HepG2 (cell line): Measurements from ENCODE around the gene GMPR. TPM values are rescaled to one million over a fixed set of nuclear protein-coding genes. Genes with fewer than 3 reads are reported as not detected.
A peak's percentile ranks its signal among the peaks of the same experiment; 100 is the strongest.

Experiments used
- ATAC-seq: fragments of 200-7000 bp; cut with Tn5 transposase; 3 replicates; pipeline ENCODE4 v1.9.1; 2020; ENCODE audit warnings: mild to moderate bottlenecking, moderate library complexity
- BruUV-seq: library from RNA; stranded (reverse); fragments of 400-500 nt; replicated peaks from 2 replicates; lab custom pipeline; 2021; lab: Mats Ljungman, UMichigan
- CTCF ChIA-PET: fragments of 300-600 bp; formaldehyde crosslinking; extraction: SDS; loops from one replicate; lab custom pipeline; 2021; ENCODE audit warnings: low total read pairs, inconsistent platforms, low intra/inter-chr PET ratio; lab: Yijun Ruan, JAX
- POLR2A ChIA-PET: fragments of 350-600 bp; sonication (Branson Sonifier 250); formaldehyde crosslinking; loops from one replicate; lab custom pipeline; 2020; ENCODE audit warnings: antibody characterized with exemption, inconsistent platforms; lab: Yijun Ruan, JAX
- DNase-seq: peaks from one replicate; pipeline ENCODE4 v3.0.0-alpha.2; 2015; ENCODE audit warnings: low spot score
- FAIRE-seq: peaks from 3 replicates; lab custom pipeline; 2011; peaks lifted over from hg19 to GRCh38; lab: Jason Lieb, UNC
- H2AFZ ChIP-seq: one replicate; pipeline ENCODE4 v1.6.1; 2011; ENCODE audit warnings: low read length, inconsistent platforms
- H3K27ac ChIP-seq: fragments of 300-600 bp; 3 replicates; pipeline ENCODE4 v1.8.0; 2011; ENCODE audit warnings: mixed run types, mild to moderate bottlenecking, mixed read lengths, low read length, inconsistent platforms; ENCODE audit not compliant: insufficient read depth; ENCODE audit errors: extremely low read length
- H3K27me3 ChIP-seq, 2 experiments: fragments of 200-600 bp in 1 of 2; 2 replicates in 1 of 2; 3 replicates in 1 of 2; pipeline versions ENCODE4 v1.6.0 to v1.8.0; 2011; ENCODE audit warnings: low read length in 2 of 2, mild to moderate bottlenecking in 2 of 2, moderate library complexity in 2 of 2, inconsistent platforms in 1 of 2; ENCODE audit not compliant: insufficient read depth in 2 of 2, control insufficient read depth in 1 of 2
- H3K36me3 ChIP-seq, 2 experiments: fragments of 200-600 bp in 1 of 2; replicated peaks in 1 of 2; 2 replicates in 1 of 2; 3 replicates in 1 of 2; pipeline versions ENCODE4 v1.5.1 to v1.8.0; 2011; ENCODE audit warnings: low read length in 2 of 2, inconsistent platforms in 1 of 2; ENCODE audit not compliant: insufficient read depth in 2 of 2, control insufficient read depth in 1 of 2
- H3K4me1 ChIP-seq: 2 replicates; pipeline ENCODE4 v1.5.1; 2012; ENCODE audit warnings: low read length, inconsistent platforms; ENCODE audit not compliant: insufficient read depth
- H3K4me2 ChIP-seq: 2 replicates; pipeline ENCODE4 v1.6.0; 2011; ENCODE audit warnings: low read depth, low read length, inconsistent platforms
- H3K4me3 ChIP-seq, 3 experiments: fragments of 200-600 bp in 1 of 3; sonication (generic), shearing (Covaris generic) in 1 of 3; replicated peaks in 1 of 3; 2 replicates each; pipeline ENCODE4 v1.5.1; 2011 to 2016; ENCODE audit warnings: low read length in 3 of 3, inconsistent platforms in 2 of 3, low read depth in 2 of 3, mild to moderate bottlenecking in 2 of 3, control low read depth in 1 of 3, mixed read lengths in 1 of 3; ENCODE audit not compliant: insufficient read depth in 1 of 3
- H3K79me2 ChIP-seq: one replicate; pipeline ENCODE4 v1.6.1; 2011; ENCODE audit warnings: low read length, inconsistent platforms; ENCODE audit not compliant: insufficient read depth
- H3K9ac ChIP-seq: 2 replicates; pipeline ENCODE4 v1.6.0; 2011; ENCODE audit warnings: mild to moderate bottlenecking, low read depth, low read length, inconsistent platforms; ENCODE audit not compliant: insufficient read depth
- H3K9me3 ChIP-seq: 2 replicates; pipeline ENCODE4 v1.5.1; 2012; ENCODE audit warnings: mild to moderate bottlenecking, low read length
- H4K20me1 ChIP-seq: 2 replicates; pipeline ENCODE4 v1.6.0; 2011; ENCODE audit warnings: inconsistent platforms, mild to moderate bottlenecking, low read length, moderate library complexity; ENCODE audit not compliant: insufficient read depth
- AGO2 ChIP-seq: fragments of 200-400 bp; formaldehyde crosslinking; optimal IDR thresholded peaks from 2 replicates; pipeline ENCODE3; 2017; ENCODE audit warnings: mild to moderate bottlenecking, low read depth, low read length, moderate library complexity
- ASH2L ChIP-seq: fragments of 300-600, 200-600 bp; sonication (generic); IDR thresholded peaks from 2 replicates; pipeline ENCODE4 v1.7.0; 2017; ENCODE audit warnings: low read depth, mild to moderate bottlenecking, moderate library complexity, mixed read lengths, low read length; ENCODE audit not compliant: insufficient read length
- ELF1 ChIP-seq: sonication (generic); formaldehyde crosslinking; IDR thresholded peaks from 2 replicates; pipeline ENCODE4 v1.4.0; 2020; ENCODE audit warnings: missing genetic modification reagents
- FOSL2 ChIP-seq: sonication (generic); formaldehyde crosslinking; IDR thresholded peaks from 2 replicates; pipeline ENCODE4 v1.4.0; 2020; ENCODE audit warnings: missing genetic modification reagents
- GATA4 ChIP-seq: sonication (generic); IDR thresholded peaks from 2 replicates; pipeline ENCODE4 v1.6.1; 2016; ENCODE audit warnings: antibody characterized with exemption, low read depth, borderline replicate concordance
- HDAC2 ChIP-seq: sonication (generic); formaldehyde crosslinking; IDR thresholded peaks from 2 replicates; pipeline ENCODE4 v1.4.0; 2020; ENCODE audit warnings: missing genetic modification reagents
- KDM2A ChIP-seq: sonication (generic); formaldehyde crosslinking; IDR thresholded peaks from 2 replicates; pipeline ENCODE4 v1.4.0; 2020; ENCODE audit warnings: low read depth, missing genetic modification reagents, borderline replicate concordance
- KDM3A ChIP-seq: IDR thresholded peaks from 2 replicates; pipeline ENCODE4 v1.6.1; 2018; ENCODE audit warnings: low read depth, missing compliant biosample characterization
- KDM5B ChIP-seq: sonication (generic); formaldehyde crosslinking; IDR thresholded peaks from 2 replicates; pipeline ENCODE4 v1.4.0; 2020; ENCODE audit warnings: missing genetic modification reagents, mild to moderate bottlenecking, borderline replicate concordance
- RAD21 ChIP-seq: fragments of 450-650 bp; formaldehyde crosslinking; IDR thresholded peaks from 2 replicates; pipeline ENCODE4 v1.5.0; 2020; ENCODE audit warnings: mild to moderate bottlenecking
- TEAD3 ChIP-seq: optimal IDR thresholded peaks from 2 replicates; pipeline ENCODE3; 2016; ENCODE audit warnings: borderline replicate concordance
- ZFP36L2 ChIP-seq: sonication (generic); formaldehyde crosslinking; IDR thresholded peaks from 2 replicates; pipeline ENCODE4 v1.4.0; 2020; ENCODE audit warnings: missing genetic modification reagents
- ZNF619 ChIP-seq: sonication (generic); formaldehyde crosslinking; IDR thresholded peaks from 2 replicates; pipeline ENCODE4 v1.4.0; 2020; ENCODE audit warnings: mild to moderate bottlenecking, missing genetic modification reagents
- ZSCAN20 ChIP-seq: sonication (generic); formaldehyde crosslinking; IDR thresholded peaks from 2 replicates; pipeline ENCODE4 v1.4.0; 2020; ENCODE audit warnings: missing genetic modification reagents, mild to moderate bottlenecking, borderline replicate concordance
- ZSCAN21 ChIP-seq: sonication (generic); formaldehyde crosslinking; IDR thresholded peaks from 2 replicates; pipeline ENCODE4 v1.8.0; 2022; ENCODE audit warnings: mild to moderate bottlenecking, missing genetic modification reagents, moderate library complexity, borderline replicate concordance
- ZSCAN29 ChIP-seq: sonication (generic); formaldehyde crosslinking; conservative IDR thresholded peaks from 2 replicates; pipeline ENCODE4 v1.4.0; 2020; ENCODE audit warnings: mild to moderate bottlenecking, missing genetic modification reagents
- WGBS: methylation state at CpG from one replicate; pipeline ENCODE4 v1.1.6; 2017; ENCODE audit warnings: low lambda C conversion rate; 5-methylcytosine and 5-hydroxymethylcytosine counted together
- in situ Hi-C: cut with HindIII; loops from 2 replicates; pipeline ENCODE4 v1.10.0; 2017; ENCODE audit warnings: low pct_unique_long_range_greater_than_20kb; ENCODE audit not compliant: extremely low pct_ligation_motif_present
- intact Hi-C: fragments of 100-400 bp; cut with micrococcal nuclease; formaldehyde crosslinking; loops from one replicate; pipeline ENCODE4 v1.10.0; 2022; ENCODE audit not compliant: unreplicated experiment
- polyA plus RNA-seq, 8 experiments: library from polyadenylated mRNA; depleted of rRNA in 3 of 8; stranded (reverse) in 7 of 8; unstranded in 1 of 8; fragments of >200 nt; fragmentation: Illumina TruSeq in 4 of 8; extraction: Trizol in 4 of 8; gene quantifications; 2 replicates each; pipeline versions ENCODE4 v1.2.1 to v1.2.3, GENCODE V29; 2011 to 2016; ENCODE audit warnings: low read depth in 4 of 8, missing spikeins in 1 of 8, mixed read lengths in 1 of 8; ENCODE audit not compliant: insufficient read depth in 1 of 8
- total RNA-seq, 5 experiments: library from RNA; depleted of rRNA; stranded (reverse); fragments of >200 nt; fragmentation: Illumina TruSeq; extraction: Trizol; gene quantifications; 2 replicates each; pipeline ENCODE4 v1.2.3, GENCODE V29; 2016; ENCODE audit warnings: low read depth in 1 of 5
- TF ChIP-seq, protein P1 (sequence below): sonication (generic); formaldehyde crosslinking; IDR thresholded peaks from 2 replicates; pipeline ENCODE4 v1.4.0; 2020; ENCODE audit warnings: missing genetic modification reagents, mild to moderate bottlenecking, borderline replicate concordance
- TF ChIP-seq, protein P2 (sequence below): sonication (generic); formaldehyde crosslinking; IDR thresholded peaks from 2 replicates; pipeline ENCODE4 v1.4.0; 2020; ENCODE audit warnings: mild to moderate bottlenecking, missing genetic modification reagents

The GMPR gene
- total and polyA plus RNA-seq, 2 of the 13 experiments (the other 11 are each of a cell fraction or from before 2014, with no cell fraction given) = not detected

DNA sequence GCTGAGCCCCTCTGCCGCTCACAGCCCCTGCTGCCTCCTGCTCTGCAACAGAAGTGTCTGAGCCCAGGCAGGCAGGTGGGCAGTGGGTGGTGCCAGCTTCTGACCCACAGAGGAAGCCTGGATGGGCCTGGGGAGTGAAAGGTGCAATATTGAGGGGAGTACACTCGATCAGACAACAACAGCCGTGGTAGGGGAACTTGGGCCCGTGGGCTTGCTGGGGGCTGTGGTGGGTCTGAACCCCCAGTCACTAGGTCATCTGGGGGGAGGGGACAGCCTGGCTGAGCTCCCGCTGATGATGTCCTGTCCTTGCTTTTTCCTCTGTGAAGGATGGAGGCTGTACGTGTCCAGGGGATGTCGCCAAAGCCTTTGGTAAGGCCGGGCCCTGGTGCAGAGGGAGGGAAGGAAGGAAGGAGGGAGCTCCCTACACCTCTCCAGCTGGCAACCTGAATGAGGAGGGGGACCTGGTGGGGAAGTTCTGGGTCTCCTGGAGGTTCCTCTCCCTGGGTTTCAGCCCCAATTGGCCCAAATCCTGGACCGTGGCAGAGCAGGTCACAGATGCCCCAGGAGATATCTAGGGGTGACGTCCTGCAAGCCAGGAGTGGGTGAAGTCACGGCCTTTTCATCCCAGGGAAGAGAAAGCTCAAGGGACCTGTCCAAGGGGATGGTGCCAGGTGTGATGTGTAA lies 47.2 kb downstream of the GMPR start (continued):
- TF ChIP-seq ZSCAN20 (CRISPR knock-in tag) (no peak), ZSCAN29 (CRISPR knock-in tag) (no peak), ZSCAN21 (CRISPR knock-in tag) (0 out of 2 replicates have a peak, but pooled peaks have one; percentile 17), GATA4 (no peak)

DNA sequence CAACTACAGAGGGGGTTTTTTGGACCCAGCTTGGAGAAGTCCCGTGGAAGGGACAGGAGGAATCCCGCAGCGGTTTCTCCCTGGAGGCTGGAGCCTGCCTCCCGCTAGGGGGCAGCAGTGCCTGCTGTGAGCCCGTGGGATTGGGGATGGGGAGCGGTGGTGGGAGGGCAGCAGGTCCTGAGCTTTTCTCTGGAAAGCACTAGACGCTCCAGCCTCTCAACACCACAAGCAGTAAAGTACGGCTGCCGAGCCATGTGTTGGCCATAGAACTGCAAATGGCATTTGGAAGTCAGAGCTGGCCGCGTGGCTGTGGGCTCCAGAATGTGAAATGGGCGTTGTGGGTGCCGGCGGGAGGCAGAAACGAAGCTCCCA lies 47.8 kb downstream of the GMPR start:
- Histone ChIP-seq H3K36me3 (no peaks in the 10 kb centered on the region), H2AFZ (no peak overlapping the region), H3K9me3 (no peaks in the 10 kb centered on the region), H3K27ac (no peak overlapping the region), H3K9ac (no peak overlapping the region), H3K27me3 (peaks cover 1 to 11% of the 10 kb centered on the region in 2 experiments; a peak in 2 of 5 replicates), H4K20me1 (no peaks in the 10 kb centered on the region), H3K4me3 (no peak overlapping the region), H3K4me2 (peak overlapping the region; percentile 32; the same call in 1 of the 2 replicates), H3K4me1 (no peaks in the 10 kb centered on the region), H3K79me2 (no peaks in the 10 kb centered on the region)
- in situ Hi-C loops (no loop called here), intact Hi-C loops (loop anchor here (5.0 kb wide), 3 partner anchors 121 to 681 kb away; no protein-coding TSS in a partner anchor)
- CTCF ChIA-PET = interaction anchor here (0.7 to 3.4 kb wide), 6 partner anchors 30 to 805 kb away, joined by 3 to 17 read pairs (median 4); no protein-coding TSS in a partner anchor
- peak; percentile 70 for FAIRE-seq
- peak; percentile 86 for ATAC-seq
- 43% methylated on average over 15 of the region's 15 CpGs for WGBS
- no TSS peak for BruUV-seq
- POLR2A ChIA-PET = no interaction called here
- DNase-seq = peak; percentile 37
- peak; percentile 64 for TF ChIP-seq KDM2A
- TF ChIP-seq ASH2L = peak; percentile 20
- TF ChIP-seq, protein P1, sequence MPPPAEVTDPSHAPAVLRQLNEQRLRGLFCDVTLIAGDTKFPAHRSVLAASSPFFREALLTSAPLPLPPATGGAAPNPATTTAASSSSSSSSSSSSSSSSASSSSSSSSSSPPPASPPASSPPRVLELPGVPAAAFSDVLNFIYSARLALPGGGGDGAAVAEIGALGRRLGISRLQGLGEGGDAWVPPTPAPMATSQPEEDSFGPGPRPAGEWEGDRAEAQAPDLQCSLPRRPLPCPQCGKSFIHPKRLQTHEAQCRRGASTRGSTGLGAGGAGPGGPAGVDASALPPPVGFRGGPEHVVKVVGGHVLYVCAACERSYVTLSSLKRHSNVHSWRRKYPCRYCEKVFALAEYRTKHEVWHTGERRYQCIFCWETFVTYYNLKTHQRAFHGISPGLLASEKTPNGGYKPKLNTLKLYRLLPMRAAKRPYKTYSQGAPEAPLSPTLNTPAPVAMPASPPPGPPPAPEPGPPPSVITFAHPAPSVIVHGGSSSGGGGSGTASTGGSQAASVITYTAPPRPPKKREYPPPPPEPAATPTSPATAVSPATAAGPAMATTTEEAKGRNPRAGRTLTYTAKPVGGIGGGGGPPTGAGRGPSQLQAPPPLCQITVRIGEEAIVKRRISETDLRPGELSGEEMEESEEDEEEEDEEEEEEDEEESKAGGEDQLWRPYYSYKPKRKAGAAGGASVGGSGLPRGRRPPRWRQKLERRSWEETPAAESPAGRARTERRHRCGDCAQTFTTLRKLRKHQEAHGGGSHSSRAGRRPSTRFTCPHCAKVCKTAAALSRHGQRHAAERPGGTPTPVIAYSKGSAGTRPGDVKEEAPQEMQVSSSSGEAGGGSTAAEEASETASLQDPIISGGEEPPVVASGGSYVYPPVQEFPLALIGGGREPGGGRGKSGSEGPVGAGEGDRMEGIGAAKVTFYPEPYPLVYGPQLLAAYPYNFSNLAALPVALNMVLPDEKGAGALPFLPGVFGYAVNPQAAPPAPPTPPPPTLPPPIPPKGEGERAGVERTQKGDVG = peak; percentile 22; the same call in 1 of the 2 replicates
- TF ChIP-seq RAD21 (CRISPR knock-in tag) = peak; percentile 86
- peak; percentile 25; the same call in 1 of the 2 replicates for TF ChIP-seq ELF1
- TF ChIP-seq AGO2 = no peak
- TF ChIP-seq, protein P2, sequence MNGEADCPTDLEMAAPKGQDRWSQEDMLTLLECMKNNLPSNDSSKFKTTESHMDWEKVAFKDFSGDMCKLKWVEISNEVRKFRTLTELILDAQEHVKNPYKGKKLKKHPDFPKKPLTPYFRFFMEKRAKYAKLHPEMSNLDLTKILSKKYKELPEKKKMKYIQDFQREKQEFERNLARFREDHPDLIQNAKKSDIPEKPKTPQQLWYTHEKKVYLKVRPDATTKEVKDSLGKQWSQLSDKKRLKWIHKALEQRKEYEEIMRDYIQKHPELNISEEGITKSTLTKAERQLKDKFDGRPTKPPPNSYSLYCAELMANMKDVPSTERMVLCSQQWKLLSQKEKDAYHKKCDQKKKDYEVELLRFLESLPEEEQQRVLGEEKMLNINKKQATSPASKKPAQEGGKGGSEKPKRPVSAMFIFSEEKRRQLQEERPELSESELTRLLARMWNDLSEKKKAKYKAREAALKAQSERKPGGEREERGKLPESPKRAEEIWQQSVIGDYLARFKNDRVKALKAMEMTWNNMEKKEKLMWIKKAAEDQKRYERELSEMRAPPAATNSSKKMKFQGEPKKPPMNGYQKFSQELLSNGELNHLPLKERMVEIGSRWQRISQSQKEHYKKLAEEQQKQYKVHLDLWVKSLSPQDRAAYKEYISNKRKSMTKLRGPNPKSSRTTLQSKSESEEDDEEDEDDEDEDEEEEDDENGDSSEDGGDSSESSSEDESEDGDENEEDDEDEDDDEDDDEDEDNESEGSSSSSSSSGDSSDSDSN (CRISPR knock-in tag) = 0 out of 2 replicates have a peak, but pooled peaks have one; percentile 34
- TF ChIP-seq KDM5B (CRISPR knock-in tag) = peak; percentile 37; the same call in 1 of the 2 replicates
- TF ChIP-seq ZFP36L2 (CRISPR knock-in tag) = no peak
- peak; percentile 45; the same call in 1 of the 2 replicates for TF ChIP-seq FOSL2 (CRISPR knock-in tag)
- TF ChIP-seq ZNF619 = 0 out of 2 replicates have a peak, but pooled peaks have one; percentile 53
- TF ChIP-seq KDM3A (CRISPR knock-in tag) = 0 out of 2 replicates have a peak, but pooled peaks have one; percentile 50
- peak; percentile 66 for TF ChIP-seq TEAD3 (CRISPR knock-in tag)
- peak; percentile 29; the same call in 1 of the 2 replicates for TF ChIP-seq HDAC2
